ENCODE measurements around the gene ATP5ME. TPM values are rescaled to one million over a fixed set of nuclear protein-coding genes. Genes with fewer than 3 reads are reported as not detected.
A peak's percentile ranks its signal among the peaks of the same experiment; 100 is the strongest.

Gene ATP5ME
- total and polyA plus RNA-seq, 4 donors, result 31.4 to 621 (median 169) TPM

GRCh38 chr4:685679-686412, 11.8 kb upstream of the ATP5ME start:
- no peak for TF ChIP-seq HNF4A (conservative IDR thresholded peaks at IDR 0.05)
- TF ChIP-seq YY1 (IDR thresholded peaks at IDR 0.05), result no peak
- no peak for TF ChIP-seq GABPA (IDR thresholded peaks at IDR 0.05 in 1 of 2, conservative IDR thresholded peaks at IDR 0.05 in 1 of 2)
- no peak for TF ChIP-seq NR2F2 (IDR thresholded peaks at IDR 0.05)
- Histone ChIP-seq H3K4me1 (ENCODE audit: control insufficient read depth in 4 of 4, insufficient read depth in 4 of 4, low read length in 3 of 4) (peaks cover 9 to 33% (median 21%) of the 10 kb centered on the region in 4 donors), H3K9me3 (ENCODE audit: control insufficient read depth in 4 of 4, low read length in 3 of 4) (no peaks in the 10 kb centered on the region), H3K27me3 (ENCODE audit: control insufficient read depth in 4 of 4, insufficient read depth in 4 of 4, low read length in 3 of 4) (no peaks in the 10 kb centered on the region), H3K27ac (ENCODE audit: low read depth in 1 of 2, low read length in 2 of 2) (no peak overlapping the region), H3K36me3 (ENCODE audit: control insufficient read depth in 4 of 4, insufficient read depth in 3 of 4, low read depth in 1 of 4, low read length in 3 of 4) (no peaks in the 10 kb centered on the region), H3K9ac (ENCODE audit: low read depth in 1 of 2, low read length in 2 of 2) (no peak overlapping the region), H3K4me3 (ENCODE audit: low read depth in 1 of 3, low read length in 3 of 3) (no peak overlapping the region)
- 96% methylated on average over 37 of the region's 37 CpGs for WGBS
- no peak for DNase-seq (ENCODE audit: low spot score)

- TF ChIP-seq HNF4G (IDR thresholded peaks at IDR 0.05) (no peak), TAF1 (conservative IDR thresholded peaks at IDR 0.05) (no peak), MAX (IDR thresholded peaks at IDR 0.05) (no peak), YY1 (IDR thresholded peaks at IDR 0.05) (no peak), NR2F2 (IDR thresholded peaks at IDR 0.05) (no peak), HNF4A (conservative IDR thresholded peaks at IDR 0.05) (no peak)
- 87% methylated on average over 21 of the region's 21 CpGs for WGBS
- no peak overlapping the region for H3K4me3 ChIP-seq (ENCODE audit: low read depth in 1 of 3, low read length in 3 of 3)
- H3K27ac ChIP-seq (ENCODE audit: low read depth in 1 of 2, low read length in 2 of 2), result no peak overlapping the region
- H3K4me1 ChIP-seq (ENCODE audit: control insufficient read depth in 4 of 4, insufficient read depth in 4 of 4, low read length in 3 of 4), result peaks cover 9 to 39% (median 23%) of the 10 kb centered on the region in 4 donors
- no peaks in the 10 kb centered on the region for H3K27me3 ChIP-seq (ENCODE audit: control insufficient read depth in 4 of 4, insufficient read depth in 4 of 4, low read length in 3 of 4)
- H3K36me3 ChIP-seq (ENCODE audit: control insufficient read depth in 4 of 4, insufficient read depth in 3 of 4, low read depth in 1 of 4, low read length in 3 of 4), result no peaks in the 10 kb centered on the region
- H3K9ac ChIP-seq (ENCODE audit: low read depth in 1 of 2, low read length in 2 of 2), result no peak overlapping the region
- DNase-seq (ENCODE audit: low spot score), result no peak
- H3K9me3 ChIP-seq (ENCODE audit: control insufficient read depth in 4 of 4, low read length in 3 of 4), result no peaks in the 10 kb centered on the region
Measured at GRCh38 chr4:684623-685327, 10.7 kb upstream of the ATP5ME start.

GRCh38 chr4:683982-684622, 10.0 kb upstream of the ATP5ME start:
- peaks cover 5 to 33% (median 21%) of the 10 kb centered on the region in 4 donors for H3K4me1 ChIP-seq (ENCODE audit: control insufficient read depth in 4 of 4, insufficient read depth in 4 of 4, low read length in 3 of 4)
- DNase-seq (ENCODE audit: low spot score), result no peak
- H3K9me3 ChIP-seq (ENCODE audit: control insufficient read depth in 4 of 4, low read length in 3 of 4), result no peaks in the 10 kb centered on the region
- WGBS, result 53% methylated on average over 19 of the region's 19 CpGs
- TF ChIP-seq ATF3 (IDR thresholded peaks at IDR 0.05), result no peak
- TF ChIP-seq CTCF (IDR thresholded peaks at IDR 0.05; ENCODE audit: low read depth, low read length, missing input control), result peak; percentile 47
- no peaks in the 10 kb centered on the region for H3K36me3 ChIP-seq (ENCODE audit: control insufficient read depth in 4 of 4, insufficient read depth in 3 of 4, low read depth in 1 of 4, low read length in 3 of 4)
- no peak overlapping the region for H3K4me3 ChIP-seq (ENCODE audit: low read depth in 1 of 3, low read length in 3 of 3)
- no peak overlapping the region for H3K27ac ChIP-seq (ENCODE audit: low read depth in 1 of 2, low read length in 2 of 2)
- no peak overlapping the region for H3K9ac ChIP-seq (ENCODE audit: low read depth in 1 of 2, low read length in 2 of 2)
- no peaks in the 10 kb centered on the region for H3K27me3 ChIP-seq (ENCODE audit: control insufficient read depth in 4 of 4, insufficient read depth in 4 of 4, low read length in 3 of 4)

Data from liver (tissue), 9 donors.